ENCODE results near the gene EPAS1.

- TF ChIP-seq SUZ12 (IDR thresholded peaks at IDR 0.05; ENCODE audit: extremely low read depth, insufficient read depth, insufficient read length), result no peak
- TF ChIP-seq YY1 (IDR thresholded peaks at IDR 0.05; ENCODE audit: insufficient read depth, insufficient read length), result no peak
Measured at GRCh38 chr2:46435796-46436360, 138.7 kb downstream of the EPAS1 start.
